HEK293T (cell line): Measurements from ENCODE around the gene TMEM176B.

ENCODE experiments used
- ARNT ChIP-seq: fragments of 450-650 bp; IDR thresholded peaks from 2 replicates; pipeline ENCODE4 v1.6.1; 2017; ENCODE audit warnings: mild to moderate bottlenecking
- BHLHE40 ChIP-seq: fragments of 450-650 bp; IDR thresholded peaks from 2 replicates; pipeline ENCODE4 v1.6.1; 2016; ENCODE audit warnings: mild to moderate bottlenecking, moderate library complexity, borderline replicate concordance
- CTBP1 ChIP-seq: fragments of 450-650 bp; IDR thresholded peaks from 2 replicates; pipeline ENCODE4 v1.6.1; 2016; ENCODE audit warnings: borderline replicate concordance
- ELF4 ChIP-seq: fragments of 450-650 bp; IDR thresholded peaks from 2 replicates; pipeline ENCODE4 v1.6.1; 2017; ENCODE audit warnings: antibody characterized with exemption
- FOXA1 ChIP-seq: fragments of 450-650 bp; IDR thresholded peaks from 2 replicates; pipeline ENCODE4 v1.6.1; 2016; ENCODE audit warnings: mild to moderate bottlenecking
- FOXK2 ChIP-seq: fragments of 450-650 bp; IDR thresholded peaks from 2 replicates; pipeline ENCODE4 v1.6.1; 2016; ENCODE audit warnings: mild to moderate bottlenecking
- FOXM1 ChIP-seq: fragments of 450-650 bp; IDR thresholded peaks from 2 replicates; pipeline ENCODE4 v1.6.1; 2017; ENCODE audit warnings: mild to moderate bottlenecking, borderline replicate concordance
- HDGF ChIP-seq: fragments of 450-650 bp; IDR thresholded peaks from 2 replicates; pipeline ENCODE4 v1.6.1; 2017; ENCODE audit warnings: antibody characterized with exemption, borderline replicate concordance
- LEF1 ChIP-seq: fragments of 450-650 bp; IDR thresholded peaks from 2 replicates; pipeline ENCODE4 v1.6.1; 2017; ENCODE audit warnings: mild to moderate bottlenecking, borderline replicate concordance
- PKNOX1 ChIP-seq: fragments of 450-650 bp; IDR thresholded peaks from 2 replicates; pipeline ENCODE4 v1.6.1; 2016
- SP1 ChIP-seq: fragments of 450-650 bp; IDR thresholded peaks from 2 replicates; pipeline ENCODE4 v1.6.1; 2017
- SUZ12 ChIP-seq: fragments of 450-650 bp; IDR thresholded peaks from 2 replicates; pipeline ENCODE4 v1.6.1; 2016; ENCODE audit warnings: mild to moderate bottlenecking
- TARDBP ChIP-seq: fragments of 450-650 bp; IDR thresholded peaks from 2 replicates; pipeline ENCODE4 v1.6.1; 2016
- ZNF384 ChIP-seq: fragments of 450-650 bp; IDR thresholded peaks from 2 replicates; pipeline ENCODE4 v1.6.1; 2016

- TF ChIP-seq FOXM1: no peak
- no peak for TF ChIP-seq SUZ12
- no peak for TF ChIP-seq HDGF
- TF ChIP-seq ZNF384: no peak
- TF ChIP-seq PKNOX1: no peak
- no peak for TF ChIP-seq SP1
- TF ChIP-seq FOXA1: no peak
- no peak for TF ChIP-seq ELF4
- no peak for TF ChIP-seq TARDBP
- TF ChIP-seq LEF1: no peak
- no peak for TF ChIP-seq FOXK2
- TF ChIP-seq CTBP1: no peak
- TF ChIP-seq ARNT: no peak
- TF ChIP-seq BHLHE40: no peak
These were observed 9.6 kb downstream of the TMEM176B start for GRCh38 chr7:150790416-150791075.
